ENCODE data around the gene CDH24. TPM values are rescaled to one million over a fixed set of nuclear protein-coding genes. Genes with fewer than 3 reads are reported as not detected.

Gene CDH24
- total RNA-seq, 6 donors from 2014 or later = 2.0 to 8.0 (median 4.2) TPM

DNA sequence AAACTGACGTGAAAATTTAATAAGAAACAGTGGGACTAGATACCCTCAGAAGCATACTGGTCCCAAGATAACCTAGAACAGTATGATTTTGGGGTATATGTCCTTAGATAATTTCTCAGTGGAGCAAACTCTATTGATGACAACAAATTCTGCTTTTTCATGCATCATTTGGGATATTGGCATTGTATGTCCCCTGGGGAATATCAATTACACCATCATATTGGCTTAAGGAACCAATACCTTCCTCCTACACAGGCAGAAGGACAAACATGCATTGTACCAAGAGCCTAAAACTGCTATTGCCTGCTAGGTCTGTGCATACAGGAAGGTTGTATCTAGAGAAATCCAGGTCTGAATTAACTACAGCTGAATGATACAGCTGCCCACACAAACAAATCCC, 17.6 kb upstream of the CDH24 start:
- TF ChIP-seq EP300 (IDR thresholded peaks at IDR 0.05) (no peak), POLR2AphosphoS5 (IDR thresholded peaks at IDR 0.05) (no peak), POLR2A (IDR thresholded peaks at IDR 0.05) (no peak)
- TF ChIP-seq, protein P1, sequence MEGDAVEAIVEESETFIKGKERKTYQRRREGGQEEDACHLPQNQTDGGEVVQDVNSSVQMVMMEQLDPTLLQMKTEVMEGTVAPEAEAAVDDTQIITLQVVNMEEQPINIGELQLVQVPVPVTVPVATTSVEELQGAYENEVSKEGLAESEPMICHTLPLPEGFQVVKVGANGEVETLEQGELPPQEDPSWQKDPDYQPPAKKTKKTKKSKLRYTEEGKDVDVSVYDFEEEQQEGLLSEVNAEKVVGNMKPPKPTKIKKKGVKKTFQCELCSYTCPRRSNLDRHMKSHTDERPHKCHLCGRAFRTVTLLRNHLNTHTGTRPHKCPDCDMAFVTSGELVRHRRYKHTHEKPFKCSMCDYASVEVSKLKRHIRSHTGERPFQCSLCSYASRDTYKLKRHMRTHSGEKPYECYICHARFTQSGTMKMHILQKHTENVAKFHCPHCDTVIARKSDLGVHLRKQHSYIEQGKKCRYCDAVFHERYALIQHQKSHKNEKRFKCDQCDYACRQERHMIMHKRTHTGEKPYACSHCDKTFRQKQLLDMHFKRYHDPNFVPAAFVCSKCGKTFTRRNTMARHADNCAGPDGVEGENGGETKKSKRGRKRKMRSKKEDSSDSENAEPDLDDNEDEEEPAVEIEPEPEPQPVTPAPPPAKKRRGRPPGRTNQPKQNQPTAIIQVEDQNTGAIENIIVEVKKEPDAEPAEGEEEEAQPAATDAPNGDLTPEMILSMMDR (IDR thresholded peaks at IDR 0.05) = no peak
- 83 to 100% methylated on average over 1 of the region's 1 CpG for WGBS, 2 donors
- H3K4me1 ChIP-seq = peaks cover 21 to 31% (median 23%) of the 10 kb centered on the region in 4 donors
- no peak for ATAC-seq (ENCODE audit: low FRiP score in 2 of 2)
- H3K9me3 ChIP-seq = no peaks in the 10 kb centered on the region
- H3K27me3 ChIP-seq = no peaks in the 10 kb centered on the region
- no peak overlapping the region for H3K27ac ChIP-seq
- no peak overlapping the region for H3K4me3 ChIP-seq
- peaks cover 48 to 77% (median 64%) of the 10 kb centered on the region in 4 donors for H3K36me3 ChIP-seq
- DNase-seq = no peak

DNA sequence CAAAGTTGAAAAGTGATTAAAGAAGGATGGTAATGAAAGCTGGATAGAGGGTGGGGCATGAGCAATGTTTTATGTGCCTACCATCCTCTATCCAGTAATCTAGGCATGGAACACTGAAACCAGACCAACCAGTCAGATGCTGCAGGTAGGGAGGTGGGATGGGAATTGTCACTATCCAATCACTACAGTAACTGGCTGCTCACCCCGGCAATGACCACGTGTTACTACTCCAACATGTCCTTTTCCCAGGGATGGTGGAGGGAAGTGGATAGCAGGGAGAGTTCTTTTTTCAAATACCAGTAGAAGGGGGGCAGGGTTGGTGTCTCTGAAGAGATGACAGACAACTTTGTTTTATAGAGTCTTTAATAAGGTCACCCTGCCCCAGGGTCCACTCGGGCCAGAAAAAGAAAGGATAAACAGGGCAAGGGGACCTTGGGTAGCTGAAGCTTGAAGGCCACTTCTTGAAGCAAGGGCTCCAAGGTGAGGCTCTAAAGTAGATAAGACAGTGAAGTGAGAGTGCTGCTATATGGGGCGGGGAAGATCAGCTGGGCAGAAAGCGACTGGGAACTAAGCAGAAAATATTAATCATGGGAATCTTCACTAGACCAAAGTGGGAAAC, 14.7 kb upstream of the CDH24 start:
- Histone ChIP-seq H3K27ac (peak overlapping the region; percentile 73 to 85 (median 85)), H3K4me3 (peak overlapping the region in 2 of 4 donors; percentile 61), H3K27me3 (no peaks in the 10 kb centered on the region), H3K9me3 (no peaks in the 10 kb centered on the region), H3K4me1 (peaks cover 17 to 43% (median 34%) of the 10 kb centered on the region in 4 donors), H3K36me3 (peaks cover 30 to 74% (median 56%) of the 10 kb centered on the region in 4 donors)
- DNase-seq = peak in 1 of 2 donors; percentile 21
- ATAC-seq (ENCODE audit: low FRiP score in 2 of 2) = no peak
- 56 to 59% methylated on average over 5 of the region's 5 CpGs for WGBS, 2 donors
- TF ChIP-seq, protein P1 (IDR thresholded peaks at IDR 0.05) = no peak
- TF ChIP-seq POLR2A (IDR thresholded peaks at IDR 0.05) (no peak), POLR2AphosphoS5 (IDR thresholded peaks at IDR 0.05) (no peak), EP300 (IDR thresholded peaks at IDR 0.05) (no peak)

DNA sequence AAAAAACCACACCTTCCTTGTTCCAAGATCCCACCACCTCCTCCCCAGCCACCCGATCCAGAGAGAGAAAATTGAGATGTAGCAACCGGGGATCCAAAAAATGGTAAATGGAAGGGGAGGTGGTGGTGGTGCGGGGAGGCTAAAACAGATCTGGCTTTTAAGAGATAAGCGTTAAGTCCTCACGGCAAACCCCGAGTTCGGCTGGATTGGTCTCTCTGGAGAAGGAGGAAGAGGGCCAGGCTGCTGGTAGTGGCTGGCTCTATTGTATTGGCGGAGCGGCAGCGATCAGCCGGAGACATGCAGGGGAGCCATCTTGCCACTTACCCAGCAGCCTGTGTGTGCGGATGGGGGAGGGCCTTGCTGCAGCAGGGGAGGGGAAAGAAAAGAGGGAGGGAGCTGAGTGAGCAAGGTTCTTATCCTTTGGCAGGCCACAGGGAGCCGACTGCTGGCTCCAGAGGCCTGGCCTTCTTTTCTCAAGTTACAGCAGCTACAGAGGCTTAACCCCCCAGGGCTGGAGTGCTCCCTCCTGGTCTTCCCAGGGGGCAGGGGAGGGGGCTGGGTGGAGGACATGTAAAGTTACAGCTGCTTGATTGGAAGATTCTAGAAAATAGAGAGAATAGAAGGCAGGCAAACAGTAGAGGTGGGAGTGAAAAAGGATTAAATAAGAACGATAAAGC, 14.1 kb upstream of the CDH24 start:
- 2% methylated on average over 14 of the region's 14 CpGs for WGBS, 2 donors
- H3K27me3 ChIP-seq = no peaks in the 10 kb centered on the region
- peak; percentile 46 to 88 for DNase-seq
- ATAC-seq (ENCODE audit: low FRiP score in 2 of 2) = peak; percentile 93 to 96
- H3K9me3 ChIP-seq = no peaks in the 10 kb centered on the region
- peaks cover 30 to 74% (median 60%) of the 10 kb centered on the region in 4 donors for H3K36me3 ChIP-seq
- H3K4me3 ChIP-seq = peak overlapping the region; percentile 14 to 61 (median 50)
- peaks cover 17 to 43% (median 34%) of the 10 kb centered on the region in 4 donors for H3K4me1 ChIP-seq
- peak overlapping the region; percentile 73 to 85 (median 85) for H3K27ac ChIP-seq
- TF ChIP-seq POLR2A (IDR thresholded peaks at IDR 0.05) (peak in 1 of 4 donors; percentile 46), EP300 (IDR thresholded peaks at IDR 0.05) (no peak), POLR2AphosphoS5 (IDR thresholded peaks at IDR 0.05) (peak; percentile 67 to 73)

DNA sequence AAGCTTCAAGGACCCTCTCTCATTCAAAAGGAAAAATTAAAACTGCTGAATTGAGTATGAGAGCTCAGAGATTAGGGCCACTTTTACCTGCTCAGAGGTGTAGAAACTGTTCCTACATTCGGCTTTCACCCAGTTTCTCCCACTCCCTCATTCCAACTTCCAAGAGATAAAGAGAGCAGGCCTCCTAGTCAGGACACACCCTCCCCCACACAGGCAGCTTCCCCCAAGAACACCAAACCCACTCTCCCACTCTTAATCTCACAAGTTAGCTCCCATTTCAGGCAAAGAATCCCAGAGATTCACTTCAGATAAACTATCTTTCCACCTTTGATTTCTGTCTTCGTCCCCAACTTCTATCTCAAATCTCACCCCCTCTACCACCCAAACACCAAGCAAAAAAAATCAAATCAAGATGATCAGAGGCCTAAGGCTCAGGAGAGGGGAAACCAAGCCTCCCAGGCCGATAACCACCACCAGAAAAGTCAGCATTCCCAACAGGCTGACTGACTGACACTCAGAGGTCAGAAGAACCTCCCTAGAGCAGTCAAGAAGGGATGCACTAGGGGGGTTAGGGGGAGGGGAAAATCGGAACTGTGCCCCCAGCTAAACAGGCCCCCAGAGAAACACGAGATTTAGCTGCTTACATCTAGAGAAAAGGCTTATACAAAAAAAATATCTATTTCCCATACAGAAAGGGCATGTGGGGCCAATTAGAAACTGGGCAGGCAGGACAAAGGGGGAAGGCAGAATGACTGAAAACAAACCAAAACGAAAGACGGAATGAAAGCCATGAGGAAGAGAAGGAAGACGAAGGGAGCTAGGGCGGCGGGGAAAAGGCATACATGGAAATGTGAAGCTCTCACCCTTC, 13.2 kb upstream of the CDH24 start:
- Histone ChIP-seq H3K9me3 (no peaks in the 10 kb centered on the region), H3K4me3 (peak overlapping the region in 3 of 4 donors; percentile 40 to 61 (median 61)), H3K36me3 (peaks cover 23 to 74% (median 60%) of the 10 kb centered on the region in 4 donors), H3K27me3 (no peaks in the 10 kb centered on the region), H3K27ac (peak overlapping the region; percentile 73 to 85 (median 85)), H3K4me1 (peaks cover 17 to 43% (median 34%) of the 10 kb centered on the region in 4 donors)
- DNase-seq (peak in 1 of 2 donors; percentile 14), ATAC-seq (ENCODE audit: low FRiP score in 2 of 2) (no peak)
- no peak for TF ChIP-seq POLR2A (IDR thresholded peaks at IDR 0.05)
- no peak for TF ChIP-seq EP300 (IDR thresholded peaks at IDR 0.05)
- TF ChIP-seq, protein P1 (IDR thresholded peaks at IDR 0.05) = no peak
- 20 to 21% methylated on average over 10 of the region's 10 CpGs for WGBS, 2 donors

DNA sequence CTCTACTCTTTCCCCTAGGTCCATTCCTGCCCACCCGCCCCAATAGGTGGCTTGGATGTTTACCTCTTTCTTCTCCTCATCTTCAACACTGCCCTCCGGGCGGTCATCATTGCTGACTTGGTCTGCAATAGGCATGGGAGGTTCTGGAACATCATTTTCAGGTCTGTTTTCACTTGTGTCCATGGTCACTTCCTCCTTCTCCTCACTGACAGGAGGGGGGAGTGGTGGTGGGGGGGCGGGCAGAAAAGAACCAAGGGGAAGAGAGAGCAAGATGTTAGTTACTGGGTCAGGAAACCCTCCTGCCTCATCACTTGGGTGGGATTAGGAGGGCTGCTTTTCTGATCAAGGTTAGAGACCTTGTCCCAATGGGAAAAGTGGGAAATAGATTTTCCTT, 12.1 kb upstream of the CDH24 start:
- Histone ChIP-seq H3K27ac (peak overlapping the region in 1 of 4 donors; percentile 85), H3K4me1 (peaks cover 17 to 43% (median 34%) of the 10 kb centered on the region in 4 donors), H3K9me3 (no peaks in the 10 kb centered on the region), H3K36me3 (peaks cover 16 to 74% (median 63%) of the 10 kb centered on the region in 4 donors), H3K27me3 (no peaks in the 10 kb centered on the region), H3K4me3 (no peak overlapping the region)
- no peak for TF ChIP-seq EP300 (IDR thresholded peaks at IDR 0.05)
- TF ChIP-seq, protein P1 (IDR thresholded peaks at IDR 0.05) = no peak
- TF ChIP-seq POLR2AphosphoS5 (IDR thresholded peaks at IDR 0.05) = no peak
- no peak for DNase-seq
- no peak for ATAC-seq (ENCODE audit: low FRiP score in 2 of 2)
- 73 to 81% methylated on average over 4 of the region's 4 CpGs for WGBS, 2 donors

Data from upper lobe of left lung (tissue), 6 donors.